Epithelial cell of prostate (primary cell): ENCODE measurements around the gene CDYL2.
"Not testable (repeated sequence)": the region's sequence is repeated elsewhere in the genome, so short reads cannot be mapped to it uniquely, and the experiment has no call there.

Experiments used
- DNase-seq: peaks from one replicate; pipeline ENCODE4 v3.0.0-alpha.2; 2011; ENCODE audit warnings: low read depth, low spot score
- H3K27ac ChIP-seq: fragments of 450-650 bp; 2 replicates; pipeline ENCODE4 v1.5.1; 2017; ENCODE audit warnings: mild to moderate bottlenecking

The CDYL2 gene

GRCh38 chr16:80652441-80652840 lies 152.0 kb downstream of the CDYL2 start:
- DNase-seq: no peak
- H3K27ac ChIP-seq: no peak overlapping the region

GRCh38 chr16:80650281-80650680 lies 154.1 kb downstream of the CDYL2 start:
- H3K27ac ChIP-seq, DNase-seq: not testable (repeated sequence)

- DNase-seq: no peak
- H3K27ac ChIP-seq: no peak overlapping the region
Observed at GRCh38 chr16:80640316-80640715, 164.1 kb downstream of the CDYL2 start.

GRCh38 chr16:80639636-80640035 lies 164.8 kb downstream of the CDYL2 start:
- DNase-seq: no peak
- H3K27ac ChIP-seq: no peak overlapping the region

- no peak overlapping the region for H3K27ac ChIP-seq
- DNase-seq: no peak
Observed at GRCh38 chr16:80637621-80638020, 166.8 kb downstream of the CDYL2 start.

DNA sequence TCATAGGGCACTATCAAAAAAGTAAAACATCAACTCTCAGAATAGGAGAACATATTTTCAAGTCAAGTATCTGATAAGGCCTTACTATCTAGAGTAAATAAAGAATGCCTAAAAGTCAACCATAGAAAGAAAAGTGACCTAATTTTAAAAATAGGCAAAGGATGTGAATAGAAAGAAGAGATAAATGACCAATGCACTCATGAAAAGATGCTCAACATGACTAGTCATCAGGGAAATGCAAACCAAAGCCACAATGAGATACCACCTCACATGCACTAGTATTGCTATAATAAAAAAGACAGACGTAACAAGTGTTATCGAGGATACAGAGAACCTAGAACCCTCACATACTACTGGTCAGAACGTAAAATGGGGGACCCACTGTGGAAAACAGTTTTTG lies 172.8 kb downstream of the CDYL2 start:
- no peak overlapping the region for H3K27ac ChIP-seq
- no peak for DNase-seq

DNA sequence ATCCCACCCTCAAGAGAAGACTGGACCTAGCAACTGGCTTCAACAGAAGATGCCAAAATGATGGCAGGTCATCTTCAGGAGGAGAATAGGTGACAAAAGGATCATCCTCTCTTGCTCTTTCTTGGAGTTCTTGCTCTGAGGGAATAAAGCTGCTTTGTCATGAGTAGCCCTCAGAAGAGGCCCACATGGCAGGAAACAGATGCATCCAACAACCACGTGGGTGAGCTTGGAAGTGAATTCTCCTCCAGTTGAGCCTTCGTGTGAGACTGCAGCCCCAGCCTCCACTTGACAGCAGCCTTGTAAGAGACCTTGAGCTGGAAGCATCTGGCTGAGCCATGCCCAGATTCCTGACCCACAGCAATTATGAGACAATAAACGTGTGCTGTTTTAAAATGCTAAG lies 176.1 kb downstream of the CDYL2 start:
- no peak for DNase-seq
- H3K27ac ChIP-seq: no peak overlapping the region

DNA sequence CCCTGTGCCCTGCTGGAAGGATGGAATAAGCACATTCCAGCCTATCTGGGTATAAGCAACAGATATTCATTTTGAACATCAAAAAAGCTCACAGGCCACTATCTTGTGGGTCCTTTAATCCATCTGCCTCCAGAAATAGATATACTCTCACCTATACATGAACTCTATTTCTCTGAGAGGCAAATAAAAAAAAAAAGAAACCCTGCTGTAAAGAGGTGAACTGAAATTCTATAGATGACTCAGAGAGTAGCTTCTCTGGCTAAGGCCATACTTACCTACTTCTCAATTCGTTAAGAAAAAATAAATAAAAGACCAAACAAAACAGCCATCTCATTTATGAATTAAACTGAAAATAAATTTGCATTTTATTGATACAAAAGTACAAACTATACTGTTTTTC lies 177.3 kb downstream of the CDYL2 start:
- DNase-seq: no peak
- H3K27ac ChIP-seq: no peak overlapping the region

GRCh38 chr16:80623376-80623775 lies 181.0 kb downstream of the CDYL2 start:
- no peak overlapping the region for H3K27ac ChIP-seq
- no peak for DNase-seq

DNA sequence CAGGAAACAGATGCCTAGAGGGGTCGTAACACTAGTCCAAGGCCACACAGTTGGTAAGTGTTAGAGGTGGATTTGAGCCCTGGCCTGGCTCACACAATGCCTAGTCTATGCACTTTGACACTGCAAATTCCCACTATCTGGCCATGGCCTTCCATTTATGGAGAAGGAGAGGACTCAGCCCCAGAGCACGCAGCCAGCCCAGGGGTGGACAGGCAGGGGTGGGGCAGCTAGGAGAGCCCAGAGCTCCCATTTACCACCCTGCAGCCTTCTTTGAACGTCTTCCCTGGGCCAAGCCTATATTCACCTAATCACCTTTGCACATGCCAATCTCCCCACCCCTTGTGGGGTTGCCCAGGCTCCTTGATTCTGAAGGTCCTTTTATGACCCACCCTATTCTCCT lies 182.4 kb downstream of the CDYL2 start:
- no peak for DNase-seq
- no peak overlapping the region for H3K27ac ChIP-seq

GRCh38 chr16:80620736-80621605 lies 183.4 kb downstream of the CDYL2 start:
- no peak for DNase-seq
- no peak overlapping the region for H3K27ac ChIP-seq

GRCh38 chr16:80619824-80620223 lies 184.6 kb downstream of the CDYL2 start:
- peak overlapping the region; percentile 54 for H3K27ac ChIP-seq
- peak; percentile 55 for DNase-seq

DNA sequence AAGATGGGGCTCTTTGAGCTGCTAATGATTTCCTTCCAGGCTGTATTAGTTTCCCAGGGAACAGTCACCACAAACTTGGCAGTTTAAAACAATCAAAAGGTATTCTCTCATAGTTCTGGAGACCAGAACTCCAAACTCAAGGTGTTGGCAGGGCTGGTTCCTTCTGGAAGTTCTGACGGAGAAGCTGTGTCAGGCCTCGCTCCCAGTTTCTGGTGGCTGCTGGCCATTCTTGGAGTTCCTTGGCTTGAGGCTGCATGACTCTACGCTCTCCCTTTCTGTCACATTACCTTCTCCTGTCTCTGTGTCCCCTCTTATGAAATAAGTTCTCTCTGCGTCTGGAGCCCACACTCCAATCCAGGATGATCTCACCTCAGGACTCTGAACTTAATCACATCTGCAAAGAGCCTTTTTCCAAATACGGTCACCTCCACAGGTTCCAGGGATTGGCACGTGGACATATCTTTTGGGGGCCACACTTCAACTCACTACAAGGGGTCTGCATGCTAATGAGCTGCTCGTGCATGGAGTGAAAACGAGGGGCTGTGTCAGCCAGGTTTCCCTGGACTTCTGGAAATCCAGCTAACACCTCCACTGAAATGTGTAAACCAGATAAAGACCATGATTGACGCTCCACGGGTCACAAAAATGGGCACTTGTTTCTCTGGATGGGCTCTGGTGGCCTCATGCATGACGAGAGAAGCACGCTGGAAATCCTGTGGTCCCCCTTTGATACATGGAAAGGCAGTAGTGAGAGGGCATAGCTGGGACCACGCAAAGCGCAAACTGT lies 185.3 kb downstream of the CDYL2 start:
- peak overlapping the region; percentile 54 for H3K27ac ChIP-seq
- no peak for DNase-seq

DNA sequence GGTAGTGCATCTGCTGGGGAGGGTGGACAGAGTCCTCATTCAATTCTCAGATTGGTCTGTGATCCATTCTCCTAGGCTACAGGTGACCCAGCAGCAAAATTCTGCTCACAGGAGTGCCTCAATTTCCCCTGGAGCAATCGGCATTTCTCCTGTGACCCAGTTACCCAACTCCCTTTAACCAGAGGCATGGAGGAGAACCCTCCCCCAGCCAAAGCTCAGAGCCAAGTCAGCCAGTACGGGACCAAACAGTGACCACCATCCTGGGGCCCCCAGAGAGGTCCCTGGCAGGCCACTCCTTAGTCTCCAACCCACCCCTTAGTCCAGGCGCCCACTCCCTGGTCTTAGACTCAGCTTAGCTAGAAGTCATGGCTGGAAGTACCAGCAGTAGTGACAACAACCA lies 188.0 kb downstream of the CDYL2 start:
- H3K27ac ChIP-seq: no peak overlapping the region
- DNase-seq: no peak

- no peak for DNase-seq
- no peak overlapping the region for H3K27ac ChIP-seq
Observed at GRCh38 chr16:80615735-80616134, 188.7 kb downstream of the CDYL2 start.

- peak overlapping the region; percentile 77 for H3K27ac ChIP-seq
- DNase-seq: peak; percentile 55
Observed at GRCh38 chr16:80614908-80615671, 189.3 kb downstream of the CDYL2 start.

GRCh38 chr16:80612461-80613017 lies 191.9 kb downstream of the CDYL2 start:
- DNase-seq: no peak
- no peak overlapping the region for H3K27ac ChIP-seq

GRCh38 chr16:80611930-80612327 lies 192.5 kb downstream of the CDYL2 start:
- H3K27ac ChIP-seq: no peak overlapping the region
- no peak for DNase-seq

- no peak overlapping the region for H3K27ac ChIP-seq
- DNase-seq: no peak
Observed at GRCh38 chr16:80611171-80611929, 193.0 kb downstream of the CDYL2 start.
